ENCODE measurements around the gene PLD4.

The PLD4 gene

DNA sequence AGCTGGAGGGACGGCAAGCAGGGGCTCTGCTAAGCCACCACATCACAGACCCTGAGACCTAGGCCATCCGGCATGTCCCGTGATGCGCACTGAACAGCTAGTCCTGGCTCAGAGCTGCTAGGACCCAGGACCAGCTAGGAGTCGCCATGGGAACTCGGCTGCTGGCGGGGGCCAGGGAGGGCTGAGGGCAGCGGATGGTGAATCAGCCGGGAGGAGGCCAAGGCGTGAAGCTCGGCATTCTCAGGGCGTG, 48.4 kb downstream of the PLD4 start:
- TF ChIP-seq TEAD4 (IDR thresholded peaks at IDR 0.05) (peak; percentile 97), EP300 (IDR thresholded peaks at IDR 0.05; ENCODE audit: borderline replicate concordance) (no peak), EGR1 (IDR thresholded peaks at IDR 0.05) (0 out of 2 replicates have a peak, but pooled peaks have one; percentile 33), RAD21 (IDR thresholded peaks at IDR 0.05; ENCODE audit: low read depth) (peak; percentile 25; the same call in 1 of the 2 replicates), ZBTB7A (IDR thresholded peaks at IDR 0.05; ENCODE audit: low read depth) (no peak), YY1 (IDR thresholded peaks at IDR 0.05; ENCODE audit: low read depth) (0 out of 2 replicates have a peak, but pooled peaks have one; percentile 45)
- TF ChIP-seq, protein P1, sequence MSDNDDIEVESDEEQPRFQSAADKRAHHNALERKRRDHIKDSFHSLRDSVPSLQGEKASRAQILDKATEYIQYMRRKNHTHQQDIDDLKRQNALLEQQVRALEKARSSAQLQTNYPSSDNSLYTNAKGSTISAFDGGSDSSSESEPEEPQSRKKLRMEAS (IDR thresholded peaks at IDR 0.05) = peak; percentile 89

DNA sequence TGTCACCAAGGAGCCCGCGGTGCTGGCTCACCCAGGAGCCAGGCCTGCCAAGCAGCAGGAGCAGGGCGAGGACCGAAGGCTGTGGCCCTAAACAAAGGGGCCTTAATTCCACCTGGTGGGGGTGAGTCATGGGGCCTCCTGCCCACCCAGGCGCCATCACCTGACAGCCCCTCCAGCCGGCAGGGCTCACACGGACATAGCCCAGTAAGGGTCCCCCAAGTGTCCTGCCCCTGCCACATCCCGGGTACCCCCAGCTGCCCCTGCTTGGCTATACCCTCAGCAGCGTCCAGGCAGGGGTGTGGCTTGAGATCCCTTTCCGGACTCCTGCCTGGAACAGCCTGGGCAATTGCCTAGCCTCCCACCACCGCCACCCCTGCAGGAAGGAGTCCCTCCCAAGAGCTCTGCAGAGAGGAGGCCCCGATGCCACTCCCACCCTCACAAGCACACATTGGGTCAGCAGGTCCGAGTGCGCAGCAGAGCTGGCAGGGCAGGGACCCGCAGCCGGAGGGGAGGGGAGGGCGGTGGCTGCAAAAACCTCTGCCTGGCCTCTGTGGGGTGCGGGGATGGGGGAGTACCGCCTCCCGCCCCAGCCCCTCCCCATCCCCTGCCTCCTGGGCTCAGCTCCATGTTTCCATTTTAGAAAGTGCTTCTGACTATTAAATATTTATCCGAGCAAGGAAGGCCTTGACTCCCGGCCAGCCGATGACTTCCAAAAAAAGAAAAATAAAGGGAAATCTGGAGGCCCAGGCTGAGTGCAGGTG, 48.9 kb downstream of the PLD4 start:
- TF ChIP-seq, protein P2, sequence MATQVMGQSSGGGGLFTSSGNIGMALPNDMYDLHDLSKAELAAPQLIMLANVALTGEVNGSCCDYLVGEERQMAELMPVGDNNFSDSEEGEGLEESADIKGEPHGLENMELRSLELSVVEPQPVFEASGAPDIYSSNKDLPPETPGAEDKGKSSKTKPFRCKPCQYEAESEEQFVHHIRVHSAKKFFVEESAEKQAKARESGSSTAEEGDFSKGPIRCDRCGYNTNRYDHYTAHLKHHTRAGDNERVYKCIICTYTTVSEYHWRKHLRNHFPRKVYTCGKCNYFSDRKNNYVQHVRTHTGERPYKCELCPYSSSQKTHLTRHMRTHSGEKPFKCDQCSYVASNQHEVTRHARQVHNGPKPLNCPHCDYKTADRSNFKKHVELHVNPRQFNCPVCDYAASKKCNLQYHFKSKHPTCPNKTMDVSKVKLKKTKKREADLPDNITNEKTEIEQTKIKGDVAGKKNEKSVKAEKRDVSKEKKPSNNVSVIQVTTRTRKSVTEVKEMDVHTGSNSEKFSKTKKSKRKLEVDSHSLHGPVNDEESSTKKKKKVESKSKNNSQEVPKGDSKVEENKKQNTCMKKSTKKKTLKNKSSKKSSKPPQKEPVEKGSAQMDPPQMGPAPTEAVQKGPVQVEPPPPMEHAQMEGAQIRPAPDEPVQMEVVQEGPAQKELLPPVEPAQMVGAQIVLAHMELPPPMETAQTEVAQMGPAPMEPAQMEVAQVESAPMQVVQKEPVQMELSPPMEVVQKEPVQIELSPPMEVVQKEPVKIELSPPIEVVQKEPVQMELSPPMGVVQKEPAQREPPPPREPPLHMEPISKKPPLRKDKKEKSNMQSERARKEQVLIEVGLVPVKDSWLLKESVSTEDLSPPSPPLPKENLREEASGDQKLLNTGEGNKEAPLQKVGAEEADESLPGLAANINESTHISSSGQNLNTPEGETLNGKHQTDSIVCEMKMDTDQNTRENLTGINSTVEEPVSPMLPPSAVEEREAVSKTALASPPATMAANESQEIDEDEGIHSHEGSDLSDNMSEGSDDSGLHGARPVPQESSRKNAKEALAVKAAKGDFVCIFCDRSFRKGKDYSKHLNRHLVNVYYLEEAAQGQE (IDR thresholded peaks at IDR 0.05; ENCODE audit: low read depth) = no peak; the same call in 1 of the 2 replicates
- TF ChIP-seq NFIC (IDR thresholded peaks at IDR 0.05) (peak; percentile 95), EGR1 (IDR thresholded peaks at IDR 0.05) (no peak; the same call in 1 of the 2 replicates), TAF1 (IDR thresholded peaks at IDR 0.05; ENCODE audit: low read depth) (peak; percentile 37; the same call in 1 of the 2 replicates), YY1 (IDR thresholded peaks at IDR 0.05; ENCODE audit: low read depth) (peak; percentile 5; the same call in 1 of the 2 replicates), TCF12 (IDR thresholded peaks at IDR 0.05; ENCODE audit: low read depth) (peak; percentile 97), EP300 (IDR thresholded peaks at IDR 0.05; ENCODE audit: borderline replicate concordance) (peak; percentile 96), FOXM1 (IDR thresholded peaks at IDR 0.05; ENCODE audit: borderline replicate concordance, low read depth) (peak; percentile 92), CREB1 (IDR thresholded peaks at IDR 0.05; ENCODE audit: low read depth) (no peak), ZBTB7A (IDR thresholded peaks at IDR 0.05; ENCODE audit: low read depth) (peak; percentile 94)
- TF ChIP-seq, protein P3, sequence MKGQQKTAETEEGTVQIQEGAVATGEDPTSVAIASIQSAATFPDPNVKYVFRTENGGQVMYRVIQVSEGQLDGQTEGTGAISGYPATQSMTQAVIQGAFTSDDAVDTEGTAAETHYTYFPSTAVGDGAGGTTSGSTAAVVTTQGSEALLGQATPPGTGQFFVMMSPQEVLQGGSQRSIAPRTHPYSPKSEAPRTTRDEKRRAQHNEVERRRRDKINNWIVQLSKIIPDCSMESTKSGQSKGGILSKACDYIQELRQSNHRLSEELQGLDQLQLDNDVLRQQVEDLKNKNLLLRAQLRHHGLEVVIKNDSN (IDR thresholded peaks at IDR 0.05) = peak; percentile 66

DNA sequence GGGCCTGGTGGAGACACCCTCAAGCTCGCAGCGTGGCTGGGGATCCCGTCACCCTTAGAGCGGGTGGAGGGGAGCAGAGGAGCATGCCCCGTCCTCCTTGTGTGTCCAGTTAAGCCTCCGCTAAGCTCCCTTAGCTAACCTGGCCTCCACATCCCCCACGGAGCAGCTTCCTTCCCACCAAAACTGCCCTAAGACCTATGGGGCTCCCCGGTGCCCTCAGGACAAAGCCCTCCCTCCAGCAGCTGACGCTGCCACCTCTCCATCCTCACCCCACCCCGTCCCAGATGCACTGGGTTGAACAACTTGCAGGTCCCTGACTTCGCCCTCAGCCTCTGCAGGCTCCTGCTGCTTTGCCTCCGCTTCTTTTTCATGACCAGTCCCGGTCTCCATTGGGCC, 49.5 kb downstream of the PLD4 start:
- TF ChIP-seq CEBPB (IDR thresholded peaks at IDR 0.05) (no peak), TAF1 (IDR thresholded peaks at IDR 0.05; ENCODE audit: low read depth) (no peak), EGR1 (IDR thresholded peaks at IDR 0.05) (no peak), YY1 (IDR thresholded peaks at IDR 0.05; ENCODE audit: low read depth) (no peak), TEAD4 (IDR thresholded peaks at IDR 0.05) (no peak), RAD21 (IDR thresholded peaks at IDR 0.05; ENCODE audit: low read depth) (no peak), TCF12 (IDR thresholded peaks at IDR 0.05; ENCODE audit: low read depth) (no peak), FOXM1 (IDR thresholded peaks at IDR 0.05; ENCODE audit: borderline replicate concordance, low read depth) (no peak), ZBTB7A (IDR thresholded peaks at IDR 0.05; ENCODE audit: low read depth) (no peak), CREB1 (IDR thresholded peaks at IDR 0.05; ENCODE audit: low read depth) (no peak)
- TF ChIP-seq, protein P1 (IDR thresholded peaks at IDR 0.05) = no peak
- TF ChIP-seq, protein P2 (IDR thresholded peaks at IDR 0.05; ENCODE audit: low read depth) = no peak
- TF ChIP-seq, protein P3 (IDR thresholded peaks at IDR 0.05) = no peak

DNA sequence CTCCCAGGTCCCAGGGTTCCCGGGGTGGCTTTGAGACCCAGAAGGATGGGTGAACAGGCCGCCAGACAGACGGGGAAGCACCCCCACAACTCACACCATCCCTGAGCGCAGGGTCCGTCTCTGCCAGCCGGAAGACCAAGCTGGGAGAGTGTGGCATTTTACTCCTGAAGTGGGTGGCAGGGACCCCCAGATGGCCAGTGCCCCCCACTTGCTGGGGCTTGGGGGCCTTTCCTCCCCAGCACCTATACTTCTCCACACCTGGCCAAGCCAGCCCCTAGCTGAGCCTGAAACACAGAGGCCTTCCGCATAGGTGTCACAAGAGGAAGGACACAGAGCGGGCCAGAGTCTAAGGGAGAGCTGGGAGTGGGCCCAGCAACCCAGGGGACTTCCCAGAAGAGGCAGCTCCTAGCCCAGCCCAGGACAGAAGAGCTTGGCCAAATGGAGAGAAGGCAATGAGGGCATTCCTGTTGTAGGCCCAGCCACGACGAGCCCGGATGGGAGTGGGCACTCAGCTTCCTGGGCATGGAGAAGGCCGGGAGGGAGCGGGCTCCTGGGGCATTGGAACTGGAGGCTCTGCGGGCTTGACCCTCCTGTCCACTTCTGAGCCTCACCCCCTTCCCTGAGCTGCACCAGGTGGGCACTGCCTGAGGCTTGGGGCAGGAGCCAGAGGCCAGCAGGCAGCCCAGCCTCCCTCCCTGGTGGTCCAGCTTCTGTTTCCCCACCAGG, 50.1 kb downstream of the PLD4 start:
- no peak for TF ChIP-seq ZBTB7A (IDR thresholded peaks at IDR 0.05; ENCODE audit: low read depth)
- TF ChIP-seq RAD21 (IDR thresholded peaks at IDR 0.05; ENCODE audit: low read depth) = no peak
- TF ChIP-seq TCF12 (IDR thresholded peaks at IDR 0.05; ENCODE audit: low read depth) = no peak
- TF ChIP-seq, protein P3 (IDR thresholded peaks at IDR 0.05) = no peak
- TF ChIP-seq CREB1 (IDR thresholded peaks at IDR 0.05; ENCODE audit: low read depth) = no peak
- no peak for TF ChIP-seq EGR1 (IDR thresholded peaks at IDR 0.05)
- TF ChIP-seq, protein P2 (IDR thresholded peaks at IDR 0.05; ENCODE audit: low read depth) = no peak
- TF ChIP-seq, protein P1 (IDR thresholded peaks at IDR 0.05) = no peak
- no peak for TF ChIP-seq CEBPB (IDR thresholded peaks at IDR 0.05)
- TF ChIP-seq YY1 (IDR thresholded peaks at IDR 0.05; ENCODE audit: low read depth) = no peak
- no peak for TF ChIP-seq EP300 (IDR thresholded peaks at IDR 0.05; ENCODE audit: borderline replicate concordance)
- TF ChIP-seq TAF1 (IDR thresholded peaks at IDR 0.05; ENCODE audit: low read depth) = no peak
- TF ChIP-seq TEAD4 (IDR thresholded peaks at IDR 0.05) = no peak
- no peak for TF ChIP-seq NFIC (IDR thresholded peaks at IDR 0.05)
- no peak for TF ChIP-seq FOXM1 (IDR thresholded peaks at IDR 0.05; ENCODE audit: borderline replicate concordance, low read depth)

Data from Ishikawa (cell line).